Measurements from ENCODE around the gene CHFR.
"Not testable (repeated sequence)": the region's sequence is repeated elsewhere in the genome, so short reads cannot be mapped to it uniquely, and the experiment has no call there.

The CHFR gene

GRCh38 chr12:132921685-132922084, 34.3 kb upstream of the CHFR start:
- H3K36me3 ChIP-seq = peaks cover 55 to 92% (median 76%) of the 10 kb centered on the region in 11 experiments

GRCh38 chr12:132918680-132919079, 31.3 kb upstream of the CHFR start:
- H3K4me2 ChIP-seq = no peak overlapping the region
- no peaks in the 10 kb centered on the region for H4K20me1 ChIP-seq
- H3K27me3 ChIP-seq = no peaks in the 10 kb centered on the region
- H3K9ac ChIP-seq = no peak overlapping the region
- H3K36me3 ChIP-seq = peaks cover 40 to 81% (median 60%) of the 10 kb centered on the region in 11 experiments
- no peak for TF ChIP-seq Cebpa-rat (IDR thresholded peaks at IDR 0.05)
- no peaks in the 10 kb centered on the region for H3K4me1 ChIP-seq
- H3K9me3 ChIP-seq (replicated peaks in 1 of 11) = peaks cover 100% of the 10 kb centered on the region in 11 experiments
- no peak overlapping the region for H3K27ac ChIP-seq
- peak overlapping the region in 2 of 10 experiments; percentile 10 to 35; a peak in 1 of 20 replicates for H3K4me3 ChIP-seq

More at GRCh38 chr12:132921685-132922084, 34.3 kb upstream of the CHFR start:
- H3K4me3 ChIP-seq = peak overlapping the region in 6 of 10 experiments; percentile 2 to 45 (median 16); a peak in 6 of 20 replicates
- H3K27ac ChIP-seq = no peak overlapping the region
- H3K27me3 ChIP-seq = no peaks in the 10 kb centered on the region
- H3K4me1 ChIP-seq = no peaks in the 10 kb centered on the region
- no peak for TF ChIP-seq Cebpa-rat (IDR thresholded peaks at IDR 0.05)
- H3K9me3 ChIP-seq (replicated peaks in 1 of 11) = peaks cover 100% of the 10 kb centered on the region in 11 experiments
- no peaks in the 10 kb centered on the region for H4K20me1 ChIP-seq
- H3K9ac ChIP-seq = no peak overlapping the region
- no peak overlapping the region for H3K4me2 ChIP-seq

- peaks cover 0 to 16% (median 3%) of the 10 kb centered on the region in 11 experiments; a peak in 4 of 22 replicates for H3K27me3 ChIP-seq
- no peaks in the 10 kb centered on the region for H4K20me1 ChIP-seq
- H3K9me3 ChIP-seq (replicated peaks in 1 of 11) = peaks cover 66 to 94% (median 81%) of the 10 kb centered on the region in 11 experiments
- no peak for TF ChIP-seq Cebpa-rat (IDR thresholded peaks at IDR 0.05)
- peak overlapping the region; percentile 64 to 86 (median 74); a peak in 21 of 22 replicates for H3K27ac ChIP-seq
- peaks cover 5 to 23% (median 12%) of the 10 kb centered on the region in 10 experiments; a peak in 17 of 20 replicates for H3K4me1 ChIP-seq
- peak overlapping the region; percentile 82 to 96 (median 92) for H3K4me2 ChIP-seq
- H3K4me3 ChIP-seq = peak overlapping the region; percentile 66 to 79 (median 74)
- peaks cover 4 to 19% (median 12%) of the 10 kb centered on the region in 11 experiments; a peak in 16 of 22 replicates for H3K36me3 ChIP-seq
- peak overlapping the region; percentile 75 to 86 (median 83) for H3K9ac ChIP-seq
Measured at GRCh38 chr12:132909030-132909368, 21.6 kb upstream of the CHFR start.

- peaks cover 66 to 94% (median 81%) of the 10 kb centered on the region in 11 experiments for H3K9me3 ChIP-seq (replicated peaks in 1 of 11)
- H3K27me3 ChIP-seq = peaks cover 0 to 16% (median 3%) of the 10 kb centered on the region in 11 experiments; a peak in 4 of 22 replicates
- no peak for TF ChIP-seq Cebpa-rat (IDR thresholded peaks at IDR 0.05)
- peaks cover 4 to 19% (median 10%) of the 10 kb centered on the region in 11 experiments; a peak in 16 of 22 replicates for H3K36me3 ChIP-seq
- peak overlapping the region; percentile 82 to 96 (median 92) for H3K4me2 ChIP-seq
- H3K4me3 ChIP-seq = peak overlapping the region; percentile 66 to 79 (median 74)
- H3K9ac ChIP-seq = peak overlapping the region; percentile 75 to 86 (median 83)
- no peaks in the 10 kb centered on the region for H4K20me1 ChIP-seq
- peak overlapping the region; percentile 64 to 86 (median 74); a peak in 21 of 22 replicates for H3K27ac ChIP-seq
- H3K4me1 ChIP-seq = peaks cover 5 to 23% (median 12%) of the 10 kb centered on the region in 10 experiments; a peak in 17 of 20 replicates
Measured at GRCh38 chr12:132908145-132909029, 21.0 kb upstream of the CHFR start.

- peak overlapping the region; percentile 82 to 96 (median 92) for H3K4me2 ChIP-seq
- H3K4me3 ChIP-seq = peak overlapping the region; percentile 66 to 79 (median 74)
- H3K9me3 ChIP-seq (replicated peaks in 1 of 11) = peaks cover 66 to 94% (median 81%) of the 10 kb centered on the region in 11 experiments
- not testable (repeated sequence) for H4K20me1 ChIP-seq
- H3K27ac ChIP-seq = peak overlapping the region in 8 of 11 experiments; percentile 18 to 78 (median 74); a peak in 13 of 22 replicates
- peak overlapping the region; percentile 74 to 86 (median 82); a peak in 21 of 22 replicates for H3K9ac ChIP-seq
- H3K36me3 ChIP-seq = peaks cover 4 to 19% (median 10%) of the 10 kb centered on the region in 11 experiments; a peak in 15 of 22 replicates
- peaks cover 5 to 23% (median 12%) of the 10 kb centered on the region in 10 experiments; a peak in 17 of 20 replicates for H3K4me1 ChIP-seq
- peaks cover 0 to 16% (median 3%) of the 10 kb centered on the region in 11 experiments; a peak in 4 of 22 replicates for H3K27me3 ChIP-seq
Measured at GRCh38 chr12:132907789-132908144, 20.4 kb upstream of the CHFR start.

- H3K9ac ChIP-seq = no peak overlapping the region
- no peak for TF ChIP-seq Cebpa-rat (IDR thresholded peaks at IDR 0.05)
- H3K4me1 ChIP-seq = peaks cover 5 to 23% (median 12%) of the 10 kb centered on the region in 10 experiments; a peak in 17 of 20 replicates
- peaks cover 60 to 94% (median 80%) of the 10 kb centered on the region in 11 experiments for H3K9me3 ChIP-seq (replicated peaks in 1 of 11)
- no peak overlapping the region for H3K27ac ChIP-seq
- H4K20me1 ChIP-seq = no peaks in the 10 kb centered on the region
- H3K4me3 ChIP-seq = no peak overlapping the region
- peaks cover 0 to 16% (median 3%) of the 10 kb centered on the region in 11 experiments; a peak in 4 of 22 replicates for H3K27me3 ChIP-seq
- peaks cover 4 to 19% (median 10%) of the 10 kb centered on the region in 11 experiments; a peak in 15 of 22 replicates for H3K36me3 ChIP-seq
- no peak overlapping the region for H3K4me2 ChIP-seq
Measured at GRCh38 chr12:132907216-132907615, 19.8 kb upstream of the CHFR start.

- peaks cover 5 to 23% (median 12%) of the 10 kb centered on the region in 10 experiments; a peak in 17 of 20 replicates for H3K4me1 ChIP-seq
- peaks cover 43 to 94% (median 75%) of the 10 kb centered on the region in 11 experiments for H3K9me3 ChIP-seq (replicated peaks in 1 of 11)
- H4K20me1 ChIP-seq = no peaks in the 10 kb centered on the region
- H3K36me3 ChIP-seq = peaks cover 0 to 1% (median 0%) of the 10 kb centered on the region in 11 experiments; a peak in 1 of 22 replicates
- TF ChIP-seq Cebpa-rat (IDR thresholded peaks at IDR 0.05) = no peak
- peaks cover 0 to 16% (median 3%) of the 10 kb centered on the region in 11 experiments; a peak in 4 of 22 replicates for H3K27me3 ChIP-seq
- peak overlapping the region in 7 of 10 experiments; percentile 9 to 53 (median 23); a peak in 6 of 20 replicates for H3K4me3 ChIP-seq
- H3K4me2 ChIP-seq = peak overlapping the region in 9 of 11 experiments; percentile 2 to 53 (median 37); a peak in 15 of 22 replicates
- no peak overlapping the region for H3K27ac ChIP-seq
- no peak overlapping the region for H3K9ac ChIP-seq
Measured at GRCh38 chr12:132904718-132905328, 17.4 kb upstream of the CHFR start.

- Histone ChIP-seq H3K27ac (no peak overlapping the region), H3K4me3 (no peak overlapping the region), H4K20me1 (no peaks in the 10 kb centered on the region), H3K9me3 (replicated peaks in 1 of 11) (peaks cover 42 to 97% (median 82%) of the 10 kb centered on the region in 11 experiments), H3K36me3 (peaks cover 0 to 4% (median 0%) of the 10 kb centered on the region in 11 experiments; a peak in 2 of 22 replicates), H3K4me2 (no peak overlapping the region), H3K4me1 (no peaks in the 10 kb centered on the region), H3K27me3 (no peaks in the 10 kb centered on the region), H3K9ac (no peak overlapping the region)
- TF ChIP-seq Cebpa-rat (IDR thresholded peaks at IDR 0.05) = no peak
Measured at GRCh38 chr12:132899033-132899432, 11.6 kb upstream of the CHFR start.
